GM12874 (cell line): Measurements from ENCODE around the gene LTK.

Source experiments
- CTCF ChIP-seq: IDR thresholded peaks from 2 replicates; pipeline ENCODE4 v1.5.1; 2011; ENCODE audit warnings: low read depth, mild to moderate bottlenecking, control low read depth, low read length, moderate library complexity; ENCODE audit not compliant: insufficient read depth

Gene LTK

GRCh38 chr15:41511331-41511898 lies 2.2 kb downstream of the LTK start:
- TF ChIP-seq CTCF = no peak

DNA sequence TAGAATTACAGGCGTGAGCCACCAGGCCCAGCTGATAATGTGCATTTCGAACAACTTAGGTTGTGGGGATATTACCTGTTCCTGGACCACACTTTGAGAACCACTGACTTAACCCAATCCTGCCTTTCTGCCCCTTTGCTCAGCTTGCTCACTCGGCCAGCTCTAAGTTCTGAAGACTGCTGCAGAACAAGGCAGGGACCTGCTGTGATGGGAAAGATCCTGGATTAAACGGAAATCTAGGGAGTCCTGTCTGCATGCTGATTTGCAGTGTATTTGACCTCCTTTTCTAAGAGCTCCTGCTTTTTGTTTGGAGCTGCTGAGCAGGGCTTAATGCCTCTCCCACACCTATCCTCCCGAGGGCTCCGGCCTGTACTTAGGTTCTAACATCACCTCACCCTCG lies 2.9 kb downstream of the LTK start:
- TF ChIP-seq CTCF = no peak

DNA sequence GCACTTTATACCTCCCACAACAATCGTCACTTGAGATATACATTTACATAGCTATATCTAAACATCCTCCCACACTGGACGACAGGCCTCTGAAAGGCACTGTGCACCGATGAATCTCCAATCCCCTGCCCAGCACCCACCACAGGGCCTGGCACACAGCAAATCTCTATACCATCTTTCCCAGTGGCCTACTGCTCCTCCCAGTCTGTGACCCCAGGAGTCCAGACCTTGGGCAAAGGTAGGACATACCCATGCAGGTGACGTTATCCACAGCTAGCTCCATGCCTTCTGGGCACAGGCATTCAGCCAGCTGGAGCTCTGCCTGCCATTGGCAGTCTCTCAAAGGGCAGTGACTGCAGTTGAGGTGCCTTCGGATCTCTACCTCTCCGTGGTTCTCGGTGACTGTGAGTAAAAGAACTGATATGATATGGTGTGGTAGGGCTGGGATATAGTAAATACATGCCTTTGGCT lies 5.8 kb downstream of the LTK start:
- no peak for TF ChIP-seq CTCF

DNA sequence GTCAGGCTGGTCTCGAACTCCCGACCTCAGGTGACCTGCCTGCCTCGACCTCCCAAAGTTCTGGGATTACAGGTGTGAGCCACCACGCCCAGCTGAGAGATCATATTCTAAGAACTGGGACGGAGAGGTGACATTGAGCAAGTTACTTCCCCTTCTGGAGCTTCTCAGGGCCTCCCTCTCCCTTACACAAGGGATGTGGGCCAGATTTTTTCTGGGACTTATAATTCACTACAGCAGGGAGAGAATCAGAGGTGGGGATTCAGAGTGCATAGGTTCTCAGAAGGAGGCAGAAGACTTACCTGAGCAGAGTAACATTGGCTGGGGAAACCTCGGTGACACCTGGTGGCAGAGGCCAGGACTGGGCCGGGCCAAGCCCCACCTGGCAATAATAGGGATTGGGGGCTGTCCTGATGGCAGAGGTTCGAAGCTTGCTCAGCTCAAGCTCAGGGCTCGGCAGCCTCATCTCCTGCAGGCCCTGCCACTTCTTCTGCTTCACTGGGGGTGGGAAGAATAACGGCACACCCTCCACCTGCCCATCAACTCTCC lies 6.8 kb downstream of the LTK start:
- TF ChIP-seq CTCF = peak; percentile 30; the same call in 1 of the 2 replicates

DNA sequence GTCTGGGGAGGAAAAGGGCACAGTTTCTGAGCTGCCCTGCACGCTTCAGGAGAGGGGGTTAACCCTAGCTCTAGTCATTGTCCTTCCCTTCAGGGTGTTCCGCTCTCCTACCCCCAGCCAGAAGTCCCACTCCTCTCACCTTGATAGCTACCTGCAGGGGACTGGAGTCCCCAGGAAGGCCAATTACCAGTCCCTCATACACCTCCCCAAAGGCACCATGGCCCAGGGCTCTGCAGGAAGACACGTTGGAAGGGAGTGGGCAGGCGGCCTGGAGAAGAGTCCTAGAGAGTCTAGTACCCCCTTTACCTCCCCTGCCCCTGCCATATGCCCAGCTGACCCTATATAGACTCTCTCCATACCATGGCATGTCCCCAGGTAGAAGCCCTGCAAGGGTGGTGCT lies 7.9 kb downstream of the LTK start:
- TF ChIP-seq CTCF = no peak

DNA sequence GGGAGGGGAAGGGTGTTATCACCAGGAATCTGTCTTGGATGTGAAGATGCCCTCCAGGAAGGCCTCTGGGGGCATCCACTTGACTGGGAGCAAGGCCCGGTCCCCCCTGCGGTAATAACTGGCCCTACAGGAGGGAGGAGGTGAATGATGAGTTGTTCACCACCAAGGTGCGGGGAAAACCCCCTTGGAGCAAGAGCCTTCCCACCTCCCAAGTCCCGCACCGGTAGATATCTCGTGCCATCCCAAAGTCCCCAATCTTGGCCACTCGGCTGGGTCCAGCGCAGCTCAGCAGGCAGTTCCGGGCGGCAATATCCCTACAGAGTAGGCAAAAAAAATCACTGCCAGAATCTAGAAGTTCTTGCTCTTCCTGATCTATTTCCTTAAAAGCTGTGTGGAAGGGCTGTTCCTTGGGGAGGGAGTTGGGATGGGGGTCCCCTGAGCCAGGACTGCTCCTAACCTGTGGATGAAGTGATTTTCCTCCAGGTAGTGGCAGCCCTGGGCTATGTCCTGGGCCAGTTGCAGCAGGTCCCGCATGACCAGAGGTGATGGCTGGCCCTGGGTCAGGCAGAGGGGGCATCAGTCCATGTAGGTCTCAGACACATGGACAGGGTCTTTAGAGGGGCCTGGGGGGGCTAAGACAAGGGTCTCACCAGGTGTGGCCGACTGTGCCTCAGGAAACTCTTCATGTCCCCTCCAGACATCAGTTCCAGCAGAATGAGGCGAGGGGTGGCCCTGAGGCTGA lies 8.7 kb downstream of the LTK start:
- no peak for TF ChIP-seq CTCF

DNA sequence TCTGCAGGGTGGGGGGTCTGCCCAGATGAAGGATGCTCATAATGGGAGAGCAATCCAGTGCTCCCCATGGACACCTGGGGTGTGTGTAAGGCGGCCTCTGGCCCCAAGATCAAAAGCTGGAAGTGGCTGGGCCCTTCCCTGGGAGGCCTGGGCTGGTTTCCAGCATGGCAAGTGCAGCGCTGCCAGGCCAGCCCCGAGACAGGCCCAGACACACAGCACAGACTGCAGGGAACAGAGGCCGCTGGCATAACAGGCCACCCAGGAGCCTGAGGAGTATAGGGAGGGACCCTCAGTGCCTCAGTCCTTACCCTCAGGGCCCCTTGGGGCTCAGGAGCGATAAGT lies 10.0 kb downstream of the LTK start:
- TF ChIP-seq CTCF = no peak
